Nephron progenitor cell (in vitro differentiated cells): ENCODE results near the gene NDUFC1.

ENCODE experiments used
- DNase-seq: peaks from one replicate; pipeline ENCODE4 v3.0.0; 2021
- H3K27ac Mint-ChIP-seq: 2 replicates; pipeline ENCODE4 v1.8.0; 2021; ENCODE audit warnings: mild to moderate bottlenecking, moderate library complexity, mixed read lengths
- H3K27me3 Mint-ChIP-seq: 2 replicates; pipeline ENCODE4 v1.8.0; 2021; ENCODE audit warnings: mild to moderate bottlenecking, low read depth, mixed read lengths; ENCODE audit not compliant: poor library complexity
- H3K36me3 Mint-ChIP-seq: 2 replicates; pipeline ENCODE4 v1.8.0; 2021; ENCODE audit warnings: low read depth, mixed read lengths
- H3K4me1 Mint-ChIP-seq: 2 replicates; pipeline ENCODE4 v1.8.0; 2021; ENCODE audit warnings: mixed read lengths
- H3K4me3 Mint-ChIP-seq: 2 replicates; pipeline ENCODE4 v1.8.0; 2021; ENCODE audit warnings: mild to moderate bottlenecking, moderate library complexity, mixed read lengths
- H3K9me3 Mint-ChIP-seq: 2 replicates; pipeline ENCODE4 v1.8.0; 2021; ENCODE audit warnings: mild to moderate bottlenecking, moderate library complexity, mixed read lengths
- TF ChIP-seq, protein P1 (sequence below): fragments of 200-600 bp; sonication (generic); IDR thresholded peaks from 2 replicates; pipeline ENCODE4 v1.5.0; 2021; ENCODE audit warnings: antibody characterized with exemption

NDUFC1 gene

DNA sequence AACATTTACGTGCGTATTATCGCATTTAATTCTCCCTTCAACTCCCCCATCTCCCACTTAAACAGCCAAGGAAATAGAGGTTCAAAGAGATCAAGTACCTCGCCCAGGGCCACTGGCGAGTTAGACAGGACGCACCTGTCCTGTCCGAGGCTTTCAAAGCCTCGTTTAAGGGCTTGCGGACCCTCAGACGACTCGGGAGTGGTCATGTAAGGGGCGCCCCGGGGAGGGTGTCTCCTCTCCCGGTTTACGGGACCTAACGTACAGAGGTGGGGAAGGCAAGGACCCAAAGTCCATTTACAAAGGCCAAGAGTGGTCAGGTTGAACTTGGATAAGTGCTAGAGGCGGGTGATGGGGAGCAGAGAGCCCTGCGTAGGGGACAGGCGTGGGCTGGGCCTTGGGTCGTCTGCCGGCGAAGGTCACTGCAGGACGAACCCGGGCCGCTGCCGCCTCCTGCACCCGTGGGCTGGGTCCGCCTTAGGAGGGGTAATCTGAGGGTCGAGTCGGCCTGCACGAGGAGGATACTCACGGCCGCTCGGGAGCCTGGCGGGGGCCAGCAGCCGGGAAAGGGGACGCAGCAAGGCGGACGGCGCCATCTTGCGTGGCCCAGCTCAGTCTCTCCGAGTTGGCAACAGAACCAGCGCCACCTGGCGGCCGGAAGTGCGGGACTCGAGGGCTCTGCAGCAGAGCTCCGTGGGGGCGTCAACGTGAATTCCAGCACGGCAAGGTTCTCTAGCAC lies 6.9 kb downstream of the NDUFC1 start:
- Mint-ChIP-seq H3K36me3 (peaks cover 35% of the 10 kb centered on the region), H3K4me3 (peak overlapping the region; percentile 99), H3K9me3 (no peaks in the 10 kb centered on the region), H3K4me1 (peaks cover 37% of the 10 kb centered on the region), H3K27me3 (peaks cover 3% of the 10 kb centered on the region), H3K27ac (peak overlapping the region; percentile 96)
- DNase-seq = peak; percentile 100
- TF ChIP-seq, protein P1, sequence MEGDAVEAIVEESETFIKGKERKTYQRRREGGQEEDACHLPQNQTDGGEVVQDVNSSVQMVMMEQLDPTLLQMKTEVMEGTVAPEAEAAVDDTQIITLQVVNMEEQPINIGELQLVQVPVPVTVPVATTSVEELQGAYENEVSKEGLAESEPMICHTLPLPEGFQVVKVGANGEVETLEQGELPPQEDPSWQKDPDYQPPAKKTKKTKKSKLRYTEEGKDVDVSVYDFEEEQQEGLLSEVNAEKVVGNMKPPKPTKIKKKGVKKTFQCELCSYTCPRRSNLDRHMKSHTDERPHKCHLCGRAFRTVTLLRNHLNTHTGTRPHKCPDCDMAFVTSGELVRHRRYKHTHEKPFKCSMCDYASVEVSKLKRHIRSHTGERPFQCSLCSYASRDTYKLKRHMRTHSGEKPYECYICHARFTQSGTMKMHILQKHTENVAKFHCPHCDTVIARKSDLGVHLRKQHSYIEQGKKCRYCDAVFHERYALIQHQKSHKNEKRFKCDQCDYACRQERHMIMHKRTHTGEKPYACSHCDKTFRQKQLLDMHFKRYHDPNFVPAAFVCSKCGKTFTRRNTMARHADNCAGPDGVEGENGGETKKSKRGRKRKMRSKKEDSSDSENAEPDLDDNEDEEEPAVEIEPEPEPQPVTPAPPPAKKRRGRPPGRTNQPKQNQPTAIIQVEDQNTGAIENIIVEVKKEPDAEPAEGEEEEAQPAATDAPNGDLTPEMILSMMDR = peak; percentile 96

DNA sequence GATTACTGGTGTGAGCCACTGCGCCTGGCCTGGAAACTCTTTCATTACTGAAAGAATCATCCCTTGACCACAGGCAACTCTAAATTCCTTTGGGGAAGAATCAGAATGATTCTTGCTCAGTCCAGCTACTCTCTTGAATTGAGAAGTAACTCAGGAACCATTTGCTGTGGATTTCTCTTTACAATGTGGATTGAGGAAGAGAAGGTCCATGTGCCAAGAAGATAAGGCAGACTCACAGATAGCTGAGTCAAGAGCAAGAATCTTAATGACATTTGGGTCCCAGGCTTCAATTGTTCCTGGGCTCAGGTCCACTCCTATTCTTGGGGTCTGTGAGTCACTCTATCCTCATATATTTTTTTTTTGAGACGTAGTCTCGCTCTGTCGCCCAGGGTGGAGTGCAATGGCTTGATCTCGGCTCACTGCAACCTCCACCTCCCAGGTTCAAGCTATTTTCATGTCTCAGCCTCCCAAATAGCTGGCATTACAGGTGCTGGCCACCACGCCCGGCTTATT lies 16.0 kb downstream of the NDUFC1 start:
- Mint-ChIP-seq H3K9me3 (peaks cover 14% of the 10 kb centered on the region), H3K4me1 (no peaks in the 10 kb centered on the region), H3K36me3 (peaks cover 42% of the 10 kb centered on the region), H3K27ac (no peak overlapping the region), H3K27me3 (peaks cover 21% of the 10 kb centered on the region), H3K4me3 (no peak overlapping the region)
- no peak for DNase-seq
- TF ChIP-seq, protein P1 = no peak

DNA sequence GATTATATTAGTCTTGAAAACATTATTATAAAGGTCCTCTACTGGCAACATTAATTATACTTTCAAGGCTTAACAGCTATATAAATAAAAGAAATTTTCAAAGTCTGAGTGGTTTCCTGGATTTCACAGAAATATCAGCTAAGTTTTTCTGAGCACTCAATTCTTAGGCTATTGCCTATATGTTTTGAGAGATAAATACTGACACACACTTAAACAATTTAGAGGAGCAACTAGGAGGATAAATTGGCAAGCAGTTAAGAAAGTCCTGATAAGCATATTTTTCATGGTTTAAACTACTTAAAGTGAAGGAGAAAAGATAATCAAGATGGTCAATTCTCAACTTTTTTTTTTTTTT lies 19.6 kb downstream of the NDUFC1 start:
- Mint-ChIP-seq H3K27ac (no peak overlapping the region), H3K9me3 (peaks cover 14% of the 10 kb centered on the region), H3K27me3 (peaks cover 57% of the 10 kb centered on the region), H3K36me3 (peaks cover 13% of the 10 kb centered on the region), H3K4me1 (peaks cover 14% of the 10 kb centered on the region), H3K4me3 (no peak overlapping the region)
- no peak for DNase-seq
- TF ChIP-seq, protein P1 = no peak

DNA sequence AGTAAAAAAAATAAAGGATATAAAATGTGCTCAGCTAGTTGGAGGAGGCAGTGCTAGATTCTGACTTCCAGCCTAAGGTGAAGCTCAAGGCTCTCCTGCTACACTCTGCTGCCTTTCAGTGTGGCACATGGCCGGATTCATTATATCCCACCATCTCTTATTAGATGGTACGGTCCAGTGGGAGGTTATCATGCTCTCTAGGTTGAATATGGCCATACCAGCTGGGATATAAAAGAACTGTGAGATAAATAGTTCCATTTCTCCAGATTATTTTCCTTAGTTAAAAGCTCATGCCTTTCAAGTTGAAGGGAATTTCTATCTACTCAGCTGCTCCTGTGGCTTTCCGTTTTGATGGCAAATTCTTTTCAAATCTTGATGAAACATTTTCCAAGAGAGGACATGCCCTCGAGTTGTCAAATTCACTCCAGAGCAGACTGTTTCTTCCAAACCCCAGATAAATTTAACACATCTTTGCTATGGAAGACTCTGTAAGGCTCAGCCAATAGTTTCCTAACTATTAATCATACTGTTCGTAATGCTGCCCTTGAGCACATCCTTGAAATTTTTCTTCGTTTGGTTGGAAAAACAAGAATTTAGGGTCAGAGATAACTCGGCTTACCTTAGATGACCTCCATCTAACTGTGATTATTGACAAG lies 20.1 kb downstream of the NDUFC1 start:
- Mint-ChIP-seq H3K27me3 (peaks cover 62% of the 10 kb centered on the region), H3K27ac (no peak overlapping the region), H3K4me1 (peaks cover 14% of the 10 kb centered on the region), H3K36me3 (peaks cover 13% of the 10 kb centered on the region), H3K9me3 (peaks cover 14% of the 10 kb centered on the region), H3K4me3 (no peak overlapping the region)
- DNase-seq = no peak
- TF ChIP-seq, protein P1 = no peak

DNA sequence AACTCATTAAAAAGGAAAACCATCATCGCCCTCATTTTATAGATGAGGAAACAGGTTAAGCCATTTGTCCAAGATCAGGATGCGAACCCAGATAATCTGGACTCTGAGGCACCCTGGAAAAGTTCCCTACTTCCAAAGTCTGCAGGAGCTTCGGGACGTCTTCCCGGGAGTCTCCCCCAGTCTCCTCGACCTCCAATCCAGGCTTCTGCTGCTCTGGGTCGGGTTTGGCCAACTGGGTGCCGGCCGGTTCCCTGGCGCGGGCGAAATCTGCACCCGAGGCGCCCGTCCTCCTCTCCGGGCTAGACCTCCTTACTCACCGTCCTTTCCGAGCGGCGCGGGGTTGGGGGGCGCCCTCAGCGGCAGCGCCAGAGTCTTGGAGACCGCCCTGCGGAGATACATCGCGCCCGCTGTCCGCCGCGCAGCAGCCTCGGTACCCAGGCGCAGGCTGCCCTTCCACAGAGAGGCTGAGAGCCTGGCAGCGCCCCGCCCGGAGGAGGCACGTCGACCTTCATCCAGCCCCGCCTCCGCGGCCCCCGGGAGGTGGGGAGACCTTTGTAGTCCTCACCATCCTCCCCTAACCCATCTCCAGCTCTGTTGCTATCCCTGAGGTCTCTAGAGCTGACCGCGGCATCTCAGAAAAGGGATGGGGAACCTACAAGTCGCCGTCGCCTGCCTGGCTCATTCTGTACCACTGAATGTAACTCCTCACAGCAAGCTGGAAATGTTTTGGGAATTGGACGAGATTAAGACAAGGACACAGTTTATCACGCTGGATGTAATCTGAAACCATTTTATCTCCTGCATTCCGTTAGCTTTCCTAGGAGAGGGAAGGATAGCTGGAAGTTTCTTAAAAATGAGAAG lies 22.3 kb downstream of the NDUFC1 start, which contains the start of gene MGARP:
Gene MGARP, minus strand, starts transcription at position 466 of the 861 bp plus-strand sequence. Its CDS starts 67 bp downstream, at position 399.
- peaks cover 78% of the 10 kb centered on the region for H3K27me3 Mint-ChIP-seq

More for the DNA sequence above, 22.3 kb downstream of the NDUFC1 start, which contains the start of gene MGARP:
- Mint-ChIP-seq H3K27ac (no peak within 1 kb of the TSS), H3K4me1 (peaks cover 14% of the 10 kb centered on the region), H3K4me3 (peak within 1 kb of the TSS; percentile 84), H3K9me3 (peaks cover 9% of the 10 kb centered on the region), H3K36me3 (peaks cover 8% of the 10 kb centered on the region)
- DNase-seq = peak; percentile 69
- TF ChIP-seq, protein P1 = no peak
